ENCODE data around the gene NR6A1. TPM values are rescaled to one million over a fixed set of nuclear protein-coding genes. Genes with fewer than 3 reads are reported as not detected.
A peak's percentile ranks its signal among the peaks of the same experiment; 100 is the strongest.
"Not testable (repeated sequence)": the region's sequence is repeated elsewhere in the genome, so short reads cannot be mapped to it uniquely, and the experiment has no call there.

Gene NR6A1
- total RNA-seq, 1 donor from 2014 or later, result 0.20 TPM

DNA sequence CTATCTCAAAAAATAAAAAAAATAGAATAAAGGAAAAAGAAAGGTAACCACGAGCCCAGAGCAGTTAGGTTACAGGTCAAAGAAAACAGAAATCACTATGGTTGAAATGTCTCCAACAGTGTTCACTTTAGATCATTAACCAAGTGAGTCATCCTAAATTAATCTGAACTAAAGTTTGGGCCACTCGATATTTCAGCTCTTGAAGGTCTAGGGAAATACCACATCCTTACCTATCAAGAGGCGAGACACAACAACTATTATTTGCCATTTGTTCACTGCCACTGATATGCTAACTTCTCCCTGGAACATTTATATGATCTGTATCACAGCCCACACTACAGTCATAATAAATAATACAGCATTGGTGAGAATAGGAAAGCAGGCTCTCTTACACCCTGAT, 152.6 kb downstream of the NR6A1 start:
- no peak for DNase-seq (ENCODE audit: low read depth, low spot score)

DNA sequence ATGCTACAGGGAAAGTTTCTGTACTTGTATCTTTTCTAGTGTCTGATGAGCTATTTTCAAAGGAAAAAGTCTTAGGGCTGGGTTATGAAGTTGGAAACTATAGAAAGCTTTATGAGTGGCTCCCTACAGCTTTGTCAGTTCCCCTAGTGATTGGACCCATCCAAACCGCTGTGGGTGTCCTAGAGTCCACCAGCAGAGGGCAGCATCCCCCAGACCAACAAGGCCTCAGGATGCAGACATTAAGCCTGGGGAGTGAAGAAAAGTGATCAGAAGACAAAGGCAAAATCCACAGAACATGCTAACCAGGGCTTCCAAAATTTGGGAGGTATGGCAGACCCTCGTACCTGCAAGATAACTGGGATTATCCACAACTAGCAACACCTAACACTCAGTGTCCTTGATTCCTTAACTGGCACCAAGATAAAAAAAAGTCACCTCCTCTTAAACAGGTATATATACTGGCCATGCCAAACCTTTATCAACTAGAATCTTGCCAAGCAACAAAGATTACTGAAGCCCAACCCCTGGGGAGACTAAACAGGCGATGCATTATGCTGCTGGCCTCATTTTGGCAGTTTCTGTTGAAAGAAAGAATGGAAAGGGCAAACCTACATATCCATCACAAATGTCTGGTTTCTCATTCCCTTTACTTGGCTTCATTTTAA, 153.5 kb downstream of the NR6A1 start:
- peak; percentile 26 for DNase-seq (ENCODE audit: low read depth, low spot score)

DNA sequence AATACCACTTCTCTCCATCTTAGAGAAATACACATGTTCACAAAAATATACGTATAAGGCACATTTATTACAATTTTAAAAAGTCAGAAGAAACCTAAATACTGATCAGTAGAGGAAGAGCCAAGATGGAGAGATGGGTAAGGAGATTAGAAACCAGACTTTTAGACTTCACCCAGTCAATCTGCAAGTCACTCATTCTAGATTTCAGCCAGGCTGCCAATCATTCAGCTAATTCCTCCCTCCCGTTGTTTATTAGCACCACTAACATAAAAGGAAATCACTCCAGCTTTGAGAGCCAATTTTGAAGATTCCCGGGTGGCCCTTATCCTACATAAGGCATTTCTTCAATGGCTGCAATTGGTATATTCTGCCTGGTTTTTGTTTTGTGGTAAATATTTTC, 154.2 kb downstream of the NR6A1 start:
- DNase-seq (ENCODE audit: low read depth, low spot score), result no peak

DNA sequence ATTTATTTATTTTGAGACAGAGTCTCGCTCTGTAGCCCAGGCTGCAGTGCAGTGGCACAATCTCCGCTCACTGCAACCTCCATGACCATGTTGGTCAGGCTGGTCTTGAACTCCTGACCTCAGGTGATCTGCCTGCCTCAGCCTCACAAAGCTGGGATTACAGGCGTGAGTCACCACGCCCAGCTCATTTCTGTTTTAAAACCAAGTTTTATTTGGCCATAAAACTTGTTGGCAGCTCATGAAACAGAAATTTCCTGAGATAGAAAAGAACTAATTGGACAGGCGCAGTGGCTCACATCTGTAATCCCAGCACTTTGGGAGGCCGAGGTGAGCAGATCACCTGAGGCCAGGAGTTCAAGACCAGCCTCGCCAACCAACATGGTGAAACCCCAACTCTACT, 155.3 kb downstream of the NR6A1 start:
- not testable (repeated sequence) for DNase-seq (ENCODE audit: low read depth, low spot score)

DNA sequence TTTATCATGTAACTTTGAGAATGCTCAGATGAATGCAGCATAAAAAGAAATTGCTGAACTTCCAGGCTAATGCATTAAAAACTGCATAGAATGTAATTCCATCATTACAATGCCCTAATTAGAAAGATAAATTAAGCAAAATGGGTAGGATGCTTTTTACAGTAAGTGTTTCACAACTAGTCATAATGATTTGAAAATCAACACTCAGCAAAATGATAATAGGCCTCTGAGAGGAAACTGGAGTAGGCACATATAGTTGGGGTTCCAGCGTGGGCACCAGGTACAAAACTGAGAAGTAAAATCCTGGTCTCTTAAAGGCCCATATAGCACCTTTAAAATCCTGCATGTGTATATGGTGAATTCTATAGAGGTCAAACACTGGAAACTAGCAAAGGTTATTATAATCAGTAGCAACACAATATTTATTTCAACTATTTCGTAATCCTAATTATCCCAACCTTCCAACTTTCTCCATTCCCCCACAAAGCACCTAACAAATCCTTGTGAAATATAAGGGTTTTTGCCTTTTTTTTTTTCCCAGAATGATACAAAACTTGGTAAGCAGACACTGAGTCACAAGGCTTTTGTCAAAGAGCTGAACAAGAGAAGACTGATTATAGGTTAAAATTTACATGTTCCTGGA, 155.9 kb downstream of the NR6A1 start:
- no peak for DNase-seq (ENCODE audit: low read depth, low spot score)

DNA sequence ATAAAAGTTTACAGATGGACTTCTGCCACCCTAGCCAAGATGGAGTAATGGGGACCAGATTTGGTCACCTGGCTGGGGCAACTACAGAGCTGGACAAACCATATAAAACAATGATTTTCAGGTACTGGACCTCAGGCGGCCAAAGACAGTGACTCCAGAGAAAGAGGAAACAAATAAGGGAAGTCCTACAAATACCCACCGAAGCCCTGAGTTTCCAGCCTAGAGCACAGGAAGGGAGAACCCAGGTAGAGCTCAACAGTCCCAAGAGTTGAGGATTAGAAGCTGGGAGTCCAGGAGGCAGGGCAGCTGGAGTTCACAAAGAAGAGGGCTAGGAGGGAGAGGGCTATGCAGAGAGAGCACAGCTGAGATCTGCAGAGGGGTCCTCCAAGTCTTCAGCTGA, 157.3 kb downstream of the NR6A1 start:
- DNase-seq (ENCODE audit: low read depth, low spot score), result no peak

DNA sequence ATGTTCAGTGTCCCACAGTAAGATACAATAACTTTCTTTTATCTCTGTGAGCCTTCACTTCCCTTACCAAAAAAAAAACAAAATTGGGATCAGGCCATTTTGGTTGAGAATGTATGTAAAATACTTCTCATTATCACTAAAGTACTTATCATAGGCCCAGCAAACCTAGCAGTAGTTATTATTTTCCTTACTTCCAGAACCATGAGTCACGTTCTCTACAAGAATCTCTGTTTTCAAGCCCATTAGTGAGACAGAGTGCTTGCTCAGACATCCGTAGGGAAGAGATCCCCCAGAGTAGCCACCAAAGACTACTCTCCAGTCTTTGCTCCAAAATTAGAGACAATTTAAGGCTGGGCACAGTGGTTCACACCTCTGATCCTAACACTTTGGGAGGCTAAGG, 160.0 kb downstream of the NR6A1 start:
- no peak for DNase-seq (ENCODE audit: low read depth, low spot score)

DNA sequence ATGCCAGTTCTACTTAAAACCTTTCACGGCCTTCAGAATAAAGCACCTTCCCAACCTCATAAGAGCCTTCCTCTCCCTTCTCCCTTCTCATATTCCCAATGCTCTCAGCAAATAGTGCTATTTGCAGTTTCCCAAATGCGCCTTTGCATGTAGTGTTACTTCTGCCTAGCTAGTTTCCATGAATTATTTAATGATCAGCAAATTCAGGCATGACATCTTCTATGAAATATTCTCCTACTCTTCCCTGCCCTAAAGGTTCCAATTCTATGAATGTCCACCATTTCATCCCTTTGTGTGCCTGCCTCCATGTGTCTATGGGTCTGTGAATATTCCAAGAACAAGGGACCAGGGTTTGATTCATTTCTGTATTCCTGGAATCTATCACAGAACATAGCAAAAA, 165.1 kb downstream of the NR6A1 start:
- DNase-seq (ENCODE audit: low read depth, low spot score), result no peak

DNA sequence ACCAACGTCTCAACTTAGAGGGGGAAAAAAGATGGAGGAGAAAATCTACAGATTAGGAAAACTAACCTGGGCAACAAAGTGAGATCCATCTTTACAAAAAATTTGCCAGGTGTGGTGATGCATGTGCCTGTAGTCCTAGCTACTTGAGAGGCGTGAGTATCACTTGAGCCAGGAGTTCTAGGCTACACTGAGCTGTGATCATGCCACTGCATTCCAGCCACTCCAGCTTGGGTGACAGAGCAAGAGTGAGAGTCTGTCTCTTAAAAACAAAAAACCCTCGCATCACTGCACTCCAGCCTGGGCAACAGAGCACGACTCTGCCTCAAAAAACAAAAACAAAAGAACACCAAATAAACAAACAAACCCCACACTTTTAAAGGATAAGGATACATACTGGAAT, 165.9 kb downstream of the NR6A1 start:
- DNase-seq (ENCODE audit: low read depth, low spot score), result no peak

DNA sequence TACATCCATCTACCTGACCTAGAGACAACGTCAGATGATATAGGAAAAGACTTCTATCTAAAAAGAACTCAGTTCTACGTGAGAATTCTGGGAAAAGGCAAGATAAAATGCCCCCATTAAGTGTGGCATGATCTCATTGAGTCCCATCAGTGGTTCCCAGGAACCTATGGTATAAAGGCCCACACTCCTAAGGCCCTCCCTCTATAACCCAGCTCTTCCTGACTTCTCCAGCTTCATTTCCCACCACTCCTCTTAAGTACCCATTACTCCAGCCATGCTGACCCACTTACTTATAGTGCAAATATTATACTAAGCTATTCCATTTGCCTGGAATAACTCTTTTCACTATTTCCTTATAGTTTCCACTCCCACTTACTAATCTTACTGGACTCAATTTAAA, 168.5 kb downstream of the NR6A1 start:
- no peak for DNase-seq (ENCODE audit: low read depth, low spot score)

DNA sequence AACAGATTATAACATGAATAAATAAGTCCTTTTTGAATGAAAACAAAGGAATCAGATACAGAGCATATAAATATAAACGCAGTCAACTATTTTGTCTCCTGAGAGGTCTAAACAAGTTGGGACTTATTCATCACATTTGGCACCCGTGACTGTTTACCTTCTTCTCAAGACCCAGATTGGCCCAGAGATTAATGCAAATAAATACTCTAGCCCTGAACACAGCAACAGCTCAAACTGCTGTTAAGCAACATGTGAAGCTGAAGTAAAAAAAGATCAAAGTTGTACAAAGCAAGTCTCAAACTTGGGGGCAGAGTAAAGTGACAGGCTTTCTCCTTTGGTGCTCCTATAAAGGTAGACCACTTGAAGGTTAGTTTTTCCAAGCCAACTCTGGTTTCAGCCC, 168.9 kb downstream of the NR6A1 start:
- no peak for DNase-seq (ENCODE audit: low read depth, low spot score)

DNA sequence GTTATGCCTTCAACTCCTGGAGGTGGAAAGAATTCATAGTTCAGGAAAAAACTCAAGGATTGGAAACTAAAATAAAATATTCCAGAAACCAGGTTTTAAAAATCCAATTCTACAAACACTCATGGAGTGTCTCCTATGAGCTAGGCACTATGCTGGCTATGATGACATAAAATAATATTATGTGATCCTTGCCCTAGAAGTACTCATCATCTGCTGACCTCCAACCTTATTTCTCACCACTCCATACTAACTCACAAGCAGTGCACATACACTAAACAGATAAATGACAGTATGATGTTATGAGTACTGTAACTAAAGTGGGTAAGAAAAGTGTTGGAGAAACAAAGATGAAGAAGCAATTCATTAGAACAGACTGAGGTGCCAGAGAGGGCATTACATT, 170.7 kb downstream of the NR6A1 start:
- no peak for DNase-seq (ENCODE audit: low read depth, low spot score)

DNA sequence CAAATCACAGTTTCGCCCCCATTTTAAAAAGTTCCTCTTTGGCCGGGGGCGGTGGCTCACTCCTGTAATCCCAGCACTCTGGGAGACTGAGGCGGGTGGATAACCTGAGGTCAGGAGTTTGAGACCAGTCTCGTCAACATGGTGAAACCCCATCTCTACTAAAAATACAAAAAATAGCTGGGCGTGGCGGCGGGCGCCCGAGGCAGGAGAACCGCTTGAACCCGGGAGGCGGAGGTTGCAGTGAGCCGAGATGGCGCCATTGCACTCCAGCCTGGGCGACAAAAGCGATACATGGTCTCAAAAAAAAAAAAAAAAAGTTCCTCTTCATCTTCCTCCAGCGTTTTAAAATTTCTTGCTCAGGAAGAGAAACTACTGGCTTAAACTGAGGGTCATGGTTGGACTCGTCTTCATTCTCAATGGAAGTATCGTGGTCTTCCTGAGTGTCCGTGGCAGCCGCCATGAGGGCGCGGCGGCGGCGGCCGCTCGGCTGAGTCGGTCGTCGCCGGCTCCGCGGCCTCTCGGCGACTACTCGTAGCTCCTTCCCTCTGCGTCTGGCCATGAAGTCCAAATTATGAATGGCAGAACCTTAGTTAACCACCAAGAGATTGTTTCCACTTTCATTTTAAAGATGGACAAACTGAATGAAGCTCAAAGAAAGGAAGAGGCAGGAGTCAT, 171.9 kb downstream of the NR6A1 start:
- no peak for DNase-seq (ENCODE audit: low read depth, low spot score)

DNA sequence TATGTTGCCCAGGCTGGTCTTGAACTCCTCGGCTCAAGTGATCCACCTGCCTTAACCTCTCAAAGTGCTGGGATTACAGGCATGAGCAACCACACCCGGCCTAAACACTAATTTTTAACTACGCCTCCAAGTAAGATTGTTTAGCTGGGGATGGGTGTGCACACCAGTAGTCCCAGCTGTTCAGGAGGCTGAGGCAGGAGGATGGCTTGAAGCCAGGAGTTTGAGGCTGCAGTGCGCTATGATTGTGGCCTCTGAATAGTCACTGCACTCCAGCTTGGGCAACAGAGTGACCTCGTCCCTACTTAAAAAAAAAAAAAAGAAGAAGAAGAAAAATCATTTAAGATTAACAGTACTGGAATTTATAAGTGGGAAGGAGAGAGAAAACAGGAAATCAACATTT, 173.1 kb downstream of the NR6A1 start:
- no peak for DNase-seq (ENCODE audit: low read depth, low spot score)

DNA sequence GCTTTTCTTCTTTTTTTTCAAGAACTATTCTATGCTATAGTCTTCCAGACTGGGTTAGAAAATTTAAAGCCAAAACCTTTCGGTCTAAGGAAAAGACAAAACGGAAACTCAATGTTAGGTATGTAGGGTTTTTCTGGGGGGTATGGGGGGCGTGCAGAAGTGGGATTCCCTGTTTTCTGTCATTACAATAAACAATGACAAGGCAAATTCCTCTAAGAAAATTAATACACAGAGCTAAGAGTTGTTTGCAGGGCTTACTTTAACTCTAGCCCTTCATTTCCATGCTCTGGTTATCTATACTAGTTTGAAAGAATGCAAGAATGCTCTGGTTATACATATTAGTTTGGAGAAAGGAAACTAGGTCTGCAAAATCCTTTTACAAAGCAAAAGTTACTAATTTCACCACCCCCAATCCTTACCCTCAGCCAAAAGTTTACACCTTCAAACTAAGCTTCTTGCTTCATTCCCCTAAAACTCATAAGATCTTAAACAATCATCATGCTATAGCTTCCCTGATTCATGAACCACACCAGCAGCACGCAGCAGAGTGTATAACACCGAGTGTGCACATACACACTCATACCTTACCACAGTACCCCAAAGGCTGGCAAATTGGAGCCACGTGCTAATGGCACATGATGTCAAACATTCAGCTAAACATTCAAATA, 174.8 kb downstream of the NR6A1 start:
- DNase-seq (ENCODE audit: low read depth, low spot score), result no peak

DNA sequence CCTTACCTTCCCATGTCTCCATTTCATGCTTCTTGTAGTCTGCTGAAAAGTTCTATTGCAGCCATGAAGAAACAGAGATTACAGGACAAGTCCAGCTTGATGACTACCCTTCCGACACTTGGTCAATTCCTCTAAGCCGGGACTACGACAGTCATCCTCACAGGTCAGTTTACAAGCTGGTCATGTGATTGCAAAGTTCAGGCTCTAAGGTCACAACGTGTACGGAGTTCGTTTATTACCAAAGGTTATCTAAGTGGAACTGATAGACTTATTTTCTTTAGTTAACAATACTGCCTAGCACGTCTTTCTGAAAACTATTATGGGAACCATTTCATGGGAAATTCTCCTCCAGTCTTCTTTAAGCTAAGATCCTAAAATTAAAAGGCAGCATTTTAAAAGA, 175.4 kb downstream of the NR6A1 start:
- no peak for DNase-seq (ENCODE audit: low read depth, low spot score)

DNA sequence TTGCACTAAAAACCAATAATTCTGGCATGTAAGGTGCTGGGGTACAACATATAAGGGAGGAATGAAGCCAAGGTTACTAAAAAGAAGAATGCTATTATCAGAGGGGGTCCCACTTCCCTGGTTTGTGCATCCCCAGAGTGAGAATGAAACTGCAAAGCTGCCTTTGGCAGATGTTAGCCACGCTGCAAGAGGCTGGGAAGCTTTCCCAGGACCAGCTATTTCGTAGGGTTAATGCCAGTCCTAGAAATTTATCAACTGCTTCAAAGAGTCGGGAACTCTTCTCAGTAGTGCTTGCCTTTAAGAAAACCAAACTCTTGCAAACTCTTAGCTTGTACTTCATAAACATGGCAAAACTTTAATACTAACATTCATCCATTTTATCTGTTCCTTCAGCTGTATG, 176.4 kb downstream of the NR6A1 start:
- DNase-seq (ENCODE audit: low read depth, low spot score), result no peak

DNA sequence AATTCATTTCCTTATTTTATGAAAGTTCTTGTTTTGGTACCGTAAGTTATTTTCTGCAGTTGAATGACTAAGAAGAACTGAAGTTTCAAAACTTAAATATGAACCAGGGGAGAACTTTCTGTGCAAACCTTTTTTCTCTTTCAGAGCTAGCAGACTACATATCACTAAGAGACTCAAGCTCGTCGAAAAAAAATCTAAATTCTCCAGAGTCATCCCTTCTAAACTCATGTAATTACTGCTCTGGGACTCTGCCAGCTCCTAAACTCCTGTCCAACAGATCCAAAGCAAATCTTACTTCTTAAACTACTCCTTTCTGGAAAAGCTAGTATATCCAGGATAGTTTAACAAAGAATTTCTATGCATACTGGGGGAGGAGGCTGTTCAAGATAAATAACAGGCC, 176.9 kb downstream of the NR6A1 start:
- no peak for DNase-seq (ENCODE audit: low read depth, low spot score)

DNA sequence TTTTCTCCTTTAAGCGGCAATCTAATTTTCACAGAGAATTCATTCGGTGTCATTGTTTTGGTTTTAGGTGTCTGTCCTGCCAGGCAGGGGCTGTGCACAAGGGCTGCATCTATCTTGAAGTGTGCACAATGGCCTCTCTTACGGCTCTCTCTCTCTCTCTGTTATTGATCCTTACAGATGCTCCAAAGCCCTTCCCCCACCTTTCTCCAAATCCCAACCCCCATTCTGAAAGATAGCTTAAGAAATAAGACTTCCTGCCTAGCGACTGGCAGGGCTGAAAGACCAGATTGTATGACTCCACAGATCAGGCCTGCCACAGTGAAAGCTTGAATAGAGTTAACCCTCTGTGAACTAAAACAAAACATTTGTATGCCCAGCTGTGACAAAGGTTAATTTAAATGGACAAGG, 177.5 kb downstream of the NR6A1 start:
- no peak for DNase-seq (ENCODE audit: low read depth, low spot score)

DNA sequence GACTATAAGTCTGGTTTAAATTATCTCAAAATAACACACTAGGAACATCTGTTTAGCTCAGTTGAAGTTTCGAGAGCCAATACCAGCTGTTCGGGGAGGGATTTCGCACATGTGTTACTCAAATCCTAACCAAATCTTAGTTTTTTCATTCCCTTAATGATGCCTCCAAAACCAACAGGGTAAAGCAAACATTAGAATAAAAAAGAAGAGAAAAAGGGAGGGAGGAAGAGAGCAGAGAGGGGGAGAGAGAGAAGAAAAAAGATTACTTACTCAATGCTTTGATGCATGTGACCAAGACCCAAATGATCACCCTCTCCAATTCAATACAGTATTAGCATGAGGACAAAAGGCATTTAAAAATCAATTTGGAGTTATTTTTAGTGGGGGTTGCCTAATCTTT, 177.9 kb downstream of the NR6A1 start:
- no peak for DNase-seq (ENCODE audit: low read depth, low spot score)

DNA sequence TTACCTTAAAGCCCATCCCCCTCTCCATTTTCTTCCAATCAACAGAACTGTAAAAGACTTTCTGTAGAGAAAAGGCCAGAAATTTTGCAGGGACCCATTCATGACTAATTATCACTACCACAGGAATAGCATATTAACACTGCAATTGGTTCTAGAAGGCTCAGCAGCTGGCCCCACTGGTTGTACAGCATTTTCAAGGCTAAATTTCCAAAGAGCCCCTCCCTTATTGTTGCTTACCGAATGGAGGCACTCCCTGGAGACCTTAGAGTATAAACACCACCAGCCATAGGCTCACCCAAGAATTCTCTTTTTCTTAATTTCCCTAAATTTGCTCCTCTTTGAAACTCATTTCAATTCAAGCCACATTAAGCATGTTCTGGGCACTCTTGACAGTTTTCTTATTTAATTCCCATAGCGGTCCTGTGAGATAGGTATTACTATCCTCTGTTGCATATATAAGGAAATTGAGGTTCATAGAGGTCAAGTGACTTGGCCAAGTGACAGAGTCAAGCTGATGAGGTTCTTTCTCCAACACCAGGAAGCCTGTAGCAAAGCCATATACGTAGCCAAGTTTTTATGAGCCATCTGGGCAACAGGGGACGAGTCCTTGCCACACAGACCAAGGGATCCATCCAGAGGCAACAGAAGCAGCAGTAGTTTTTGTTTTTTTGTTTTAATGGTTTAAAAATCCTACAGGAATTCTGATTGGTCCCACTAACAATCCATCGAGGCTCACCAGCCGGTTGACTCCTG, 180.0 kb downstream of the NR6A1 start:
- DNase-seq (ENCODE audit: low read depth, low spot score), result no peak

DNA sequence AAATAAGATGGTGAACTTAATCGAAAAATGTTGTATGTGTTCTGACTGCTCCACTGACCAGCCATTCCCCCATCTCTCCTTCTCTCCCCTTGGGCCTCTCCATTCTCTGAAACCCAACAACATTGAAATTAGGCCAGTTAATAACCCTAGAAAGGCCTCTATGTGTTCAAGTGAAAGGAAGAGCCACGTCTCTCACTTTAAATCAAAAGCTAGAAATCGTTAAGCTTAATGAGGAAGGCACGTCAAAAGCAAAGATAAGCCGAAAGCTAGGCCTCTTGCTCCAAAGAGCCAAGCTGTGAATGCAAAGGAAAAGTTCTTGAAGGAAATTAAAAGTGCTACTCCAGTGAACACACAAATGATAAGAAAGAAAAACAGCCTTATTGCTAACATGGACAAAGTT, 186.5 kb downstream of the NR6A1 start:
- DNase-seq (ENCODE audit: low read depth, low spot score), result no peak
